Measurements from ENCODE around the gene ZBTB20.

DNA sequence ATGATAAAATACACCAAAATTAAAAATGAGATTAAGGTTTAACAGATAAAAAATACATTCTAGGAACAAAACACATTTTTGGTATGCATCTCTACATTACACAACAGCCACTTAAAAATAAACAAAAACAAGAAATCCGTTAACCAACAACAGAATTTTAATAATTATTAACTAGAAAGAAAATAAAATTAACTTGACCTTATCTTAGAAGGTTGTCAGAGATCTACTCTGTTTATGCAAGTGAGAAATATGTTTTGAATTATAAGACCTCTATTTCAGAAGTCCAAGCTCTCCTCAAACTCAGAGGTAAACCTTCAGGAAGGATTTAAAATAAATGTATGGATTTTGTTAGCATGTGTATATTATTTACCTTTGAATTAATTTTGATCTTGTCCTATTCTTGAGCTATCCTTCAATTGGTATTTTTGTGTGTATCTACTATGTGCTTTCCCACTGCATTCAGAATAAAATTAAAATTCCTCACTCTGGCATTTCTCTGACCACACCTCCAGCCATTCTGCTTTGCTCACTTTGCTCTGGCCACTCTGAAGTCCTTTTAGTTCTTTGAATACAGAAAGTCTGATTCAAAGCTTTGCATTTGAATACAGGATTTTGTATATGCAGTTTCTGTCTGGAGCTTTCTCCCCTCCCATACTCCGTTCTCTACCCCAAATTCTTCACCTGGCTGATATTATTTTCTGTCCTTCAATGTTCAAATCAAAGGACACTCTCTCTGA, 352.0 kb downstream of the ZBTB20 start:
- no peak for TF ChIP-seq EZH2phosphoT487 (IDR thresholded peaks at IDR 0.05; ENCODE audit: borderline replicate concordance, low read depth)
- TF ChIP-seq, protein P1, sequence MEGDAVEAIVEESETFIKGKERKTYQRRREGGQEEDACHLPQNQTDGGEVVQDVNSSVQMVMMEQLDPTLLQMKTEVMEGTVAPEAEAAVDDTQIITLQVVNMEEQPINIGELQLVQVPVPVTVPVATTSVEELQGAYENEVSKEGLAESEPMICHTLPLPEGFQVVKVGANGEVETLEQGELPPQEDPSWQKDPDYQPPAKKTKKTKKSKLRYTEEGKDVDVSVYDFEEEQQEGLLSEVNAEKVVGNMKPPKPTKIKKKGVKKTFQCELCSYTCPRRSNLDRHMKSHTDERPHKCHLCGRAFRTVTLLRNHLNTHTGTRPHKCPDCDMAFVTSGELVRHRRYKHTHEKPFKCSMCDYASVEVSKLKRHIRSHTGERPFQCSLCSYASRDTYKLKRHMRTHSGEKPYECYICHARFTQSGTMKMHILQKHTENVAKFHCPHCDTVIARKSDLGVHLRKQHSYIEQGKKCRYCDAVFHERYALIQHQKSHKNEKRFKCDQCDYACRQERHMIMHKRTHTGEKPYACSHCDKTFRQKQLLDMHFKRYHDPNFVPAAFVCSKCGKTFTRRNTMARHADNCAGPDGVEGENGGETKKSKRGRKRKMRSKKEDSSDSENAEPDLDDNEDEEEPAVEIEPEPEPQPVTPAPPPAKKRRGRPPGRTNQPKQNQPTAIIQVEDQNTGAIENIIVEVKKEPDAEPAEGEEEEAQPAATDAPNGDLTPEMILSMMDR (IDR thresholded peaks at IDR 0.05) = no peak
- TF ChIP-seq, protein P2, sequence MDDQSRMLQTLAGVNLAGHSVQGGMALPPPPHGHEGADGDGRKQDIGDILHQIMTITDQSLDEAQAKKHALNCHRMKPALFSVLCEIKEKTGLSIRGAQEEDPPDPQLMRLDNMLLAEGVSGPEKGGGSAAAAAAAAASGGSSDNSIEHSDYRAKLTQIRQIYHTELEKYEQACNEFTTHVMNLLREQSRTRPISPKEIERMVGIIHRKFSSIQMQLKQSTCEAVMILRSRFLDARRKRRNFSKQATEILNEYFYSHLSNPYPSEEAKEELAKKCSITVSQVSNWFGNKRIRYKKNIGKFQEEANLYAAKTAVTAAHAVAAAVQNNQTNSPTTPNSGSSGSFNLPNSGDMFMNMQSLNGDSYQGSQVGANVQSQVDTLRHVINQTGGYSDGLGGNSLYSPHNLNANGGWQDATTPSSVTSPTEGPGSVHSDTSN (IDR thresholded peaks at IDR 0.05) = no peak
- TF ChIP-seq, protein P3, sequence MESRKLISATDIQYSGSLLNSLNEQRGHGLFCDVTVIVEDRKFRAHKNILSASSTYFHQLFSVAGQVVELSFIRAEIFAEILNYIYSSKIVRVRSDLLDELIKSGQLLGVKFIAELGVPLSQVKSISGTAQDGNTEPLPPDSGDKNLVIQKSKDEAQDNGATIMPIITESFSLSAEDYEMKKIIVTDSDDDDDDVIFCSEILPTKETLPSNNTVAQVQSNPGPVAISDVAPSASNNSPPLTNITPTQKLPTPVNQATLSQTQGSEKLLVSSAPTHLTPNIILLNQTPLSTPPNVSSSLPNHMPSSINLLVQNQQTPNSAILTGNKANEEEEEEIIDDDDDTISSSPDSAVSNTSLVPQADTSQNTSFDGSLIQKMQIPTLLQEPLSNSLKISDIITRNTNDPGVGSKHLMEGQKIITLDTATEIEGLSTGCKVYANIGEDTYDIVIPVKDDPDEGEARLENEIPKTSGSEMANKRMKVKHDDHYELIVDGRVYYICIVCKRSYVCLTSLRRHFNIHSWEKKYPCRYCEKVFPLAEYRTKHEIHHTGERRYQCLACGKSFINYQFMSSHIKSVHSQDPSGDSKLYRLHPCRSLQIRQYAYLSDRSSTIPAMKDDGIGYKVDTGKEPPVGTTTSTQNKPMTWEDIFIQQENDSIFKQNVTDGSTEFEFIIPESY (IDR thresholded peaks at IDR 0.05; ENCODE audit: borderline replicate concordance, low read depth) = no peak
- no peak for TF ChIP-seq SIN3A (IDR thresholded peaks at IDR 0.05; ENCODE audit: borderline replicate concordance, low read depth, low read length)
- TF ChIP-seq EP300 (IDR thresholded peaks at IDR 0.05; ENCODE audit: borderline replicate concordance in 1 of 2, low read depth in 1 of 2, low read length in 1 of 2) = no peak

Data from SK-N-SH (cell line).